Measurements from ENCODE around the gene GNAT3.

Gene GNAT3

DNA sequence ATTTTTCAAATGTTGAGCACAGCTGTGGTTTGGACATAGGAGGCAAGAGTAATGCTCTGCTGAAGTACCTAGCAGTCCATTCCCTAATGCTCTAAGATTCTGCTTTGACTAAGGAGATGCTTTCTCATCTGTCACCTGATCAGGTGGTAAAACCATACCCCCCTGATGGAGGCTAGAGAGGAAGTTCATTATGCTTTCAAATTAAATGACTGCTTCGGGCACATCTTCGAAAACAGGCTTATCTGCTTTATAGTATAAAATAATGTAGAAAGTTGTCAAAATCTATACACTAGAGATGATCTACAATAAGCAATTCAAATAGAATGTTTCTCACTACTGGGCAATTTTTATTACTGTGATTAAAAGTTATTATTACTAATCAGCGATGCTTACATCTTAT lies at the start of gene GNAT3:
GNAT3 (minus strand) TSS at position 101 of the 400 bp plus-strand sequence. CDS start 138 bp downstream, outside the sequence.
- no peak for DNase-seq

DNA sequence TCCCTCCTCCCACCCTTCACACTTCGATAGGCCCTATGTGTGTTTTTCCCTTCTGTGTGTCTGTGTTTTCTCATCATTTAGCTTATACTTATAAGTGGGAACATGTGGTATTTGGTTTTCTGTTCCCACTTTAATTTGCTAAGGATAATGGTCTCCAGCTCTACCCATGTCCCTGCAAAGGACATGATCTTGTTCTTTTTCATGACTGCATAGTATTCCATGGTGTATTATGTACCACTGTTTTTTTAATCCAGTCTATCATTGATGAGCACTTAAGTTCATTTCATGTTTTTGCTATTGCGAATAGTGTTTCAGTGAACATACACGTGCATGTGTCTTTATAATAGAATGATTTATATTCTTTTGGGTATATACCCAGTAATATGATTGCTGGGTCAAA lies 46.3 kb upstream of the GNAT3 start:
- DNase-seq: no peak

DNA sequence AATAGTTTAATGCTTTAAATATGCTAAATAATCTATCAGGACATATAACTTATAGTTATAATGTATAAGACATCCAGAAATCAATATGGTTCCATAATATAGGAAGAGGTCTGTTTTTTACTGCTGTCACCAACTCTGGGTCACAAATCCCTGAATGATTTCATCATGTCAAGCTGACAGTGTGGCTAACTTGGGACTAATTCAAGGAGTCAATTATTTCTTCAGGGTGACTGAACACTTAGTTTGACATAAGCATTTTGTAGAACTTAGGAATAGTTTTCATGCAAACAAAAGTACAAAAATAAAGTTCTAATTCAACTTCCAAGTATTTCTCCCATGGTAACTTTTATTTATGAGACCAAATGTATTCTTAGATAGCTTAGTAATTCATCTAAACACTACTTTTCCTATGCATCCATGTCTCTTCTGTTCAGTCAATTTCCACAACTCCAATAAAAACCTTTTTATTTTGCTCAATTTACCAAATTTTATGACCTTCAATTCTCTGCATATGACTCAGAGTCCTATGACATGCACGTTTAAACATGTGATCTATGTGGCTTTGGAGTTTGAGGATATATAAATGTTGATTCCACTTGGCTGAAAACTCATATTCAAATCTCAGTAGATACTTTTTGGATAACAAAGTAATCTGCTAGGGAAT lies 40.3 kb upstream of the GNAT3 start:
- DNase-seq: no peak

DNA sequence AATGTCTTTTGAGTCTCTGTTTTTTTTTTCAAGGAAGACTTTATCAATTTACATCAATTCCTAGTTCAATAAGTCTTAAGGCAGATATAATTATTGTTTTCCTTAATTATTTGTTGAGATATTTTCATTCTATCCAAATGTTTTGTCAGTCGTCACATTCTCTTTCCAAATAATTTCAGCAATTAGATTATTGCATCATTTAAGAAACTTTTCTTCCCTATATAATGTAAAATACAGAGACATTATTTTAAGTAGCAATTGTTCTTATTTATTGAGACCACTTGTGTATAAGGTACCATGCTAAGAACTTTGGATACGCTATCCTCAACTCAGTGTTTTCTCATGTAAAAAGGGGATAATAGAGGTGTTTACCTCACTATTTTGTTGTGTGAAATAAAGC lies 38.1 kb upstream of the GNAT3 start:
- DNase-seq: no peak

DNA sequence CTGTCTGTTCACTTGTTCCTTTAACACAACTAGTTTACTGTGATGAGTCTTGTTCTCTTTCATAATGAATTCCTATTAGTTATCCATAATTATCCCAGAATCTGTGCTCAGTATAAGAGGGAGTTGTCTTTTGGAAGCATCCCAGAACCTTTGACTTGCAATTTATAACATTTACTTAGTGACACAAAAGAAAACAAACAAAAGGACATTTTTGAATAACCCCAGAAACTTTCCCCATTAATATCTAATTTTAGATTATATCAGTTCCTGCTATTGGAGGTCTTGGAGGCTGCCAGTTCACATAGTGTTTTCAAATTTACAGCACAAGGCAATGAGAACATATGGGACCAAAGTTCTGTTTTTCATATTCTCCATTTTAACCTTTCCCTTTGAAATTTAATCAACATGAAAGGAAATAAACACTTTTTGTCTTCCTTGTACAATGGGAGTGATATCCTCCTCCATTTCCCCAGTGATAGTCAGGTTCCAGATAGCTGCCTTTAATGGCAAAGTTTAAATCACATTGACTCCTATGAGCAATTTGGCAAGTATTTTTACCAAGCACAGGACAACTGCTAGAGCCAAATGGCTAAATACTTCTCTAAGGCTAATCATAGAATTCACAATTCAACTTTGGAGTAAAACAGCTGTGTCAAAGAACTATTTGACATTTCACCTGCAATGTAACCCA lies 37.1 kb upstream of the GNAT3 start:
- no peak for DNase-seq

DNA sequence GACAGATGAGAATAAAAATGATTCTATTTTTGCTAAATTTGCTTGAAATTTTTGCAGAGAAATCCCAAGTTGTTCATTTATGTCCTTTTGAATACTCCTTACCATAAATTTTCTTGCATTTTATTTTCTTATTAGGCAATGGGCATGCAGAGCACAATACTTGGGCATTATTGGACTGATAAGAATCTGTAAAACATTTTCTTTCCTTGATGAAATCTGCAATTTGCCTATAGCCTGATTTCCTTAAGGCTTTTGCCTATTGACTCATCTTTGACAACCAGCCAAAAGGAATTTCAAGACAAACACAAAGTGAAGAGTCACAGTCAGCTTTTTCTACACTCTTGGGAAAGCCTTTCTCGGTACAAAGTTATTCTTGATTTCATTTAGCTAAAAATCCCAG lies 30.5 kb upstream of the GNAT3 start:
- no peak for DNase-seq

DNA sequence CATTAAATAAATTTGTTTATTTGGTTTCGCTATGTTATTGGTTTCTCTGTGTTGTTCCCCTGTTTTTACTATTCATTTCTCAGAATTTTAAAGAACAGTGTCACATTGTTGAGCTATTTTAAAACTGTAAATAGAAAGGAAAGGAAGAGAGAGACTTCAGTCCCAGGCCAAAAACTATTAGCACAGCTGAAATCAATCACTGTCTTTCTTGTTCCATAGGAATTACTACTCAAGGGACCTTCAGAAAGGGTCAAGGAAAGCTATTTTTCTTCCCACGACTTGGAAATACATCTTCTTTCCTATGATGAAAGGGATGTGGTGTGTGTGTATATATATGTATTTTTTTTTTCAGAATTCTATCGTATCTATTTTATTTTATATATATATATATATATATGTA lies 29.0 kb upstream of the GNAT3 start:
- no peak for DNase-seq

DNA sequence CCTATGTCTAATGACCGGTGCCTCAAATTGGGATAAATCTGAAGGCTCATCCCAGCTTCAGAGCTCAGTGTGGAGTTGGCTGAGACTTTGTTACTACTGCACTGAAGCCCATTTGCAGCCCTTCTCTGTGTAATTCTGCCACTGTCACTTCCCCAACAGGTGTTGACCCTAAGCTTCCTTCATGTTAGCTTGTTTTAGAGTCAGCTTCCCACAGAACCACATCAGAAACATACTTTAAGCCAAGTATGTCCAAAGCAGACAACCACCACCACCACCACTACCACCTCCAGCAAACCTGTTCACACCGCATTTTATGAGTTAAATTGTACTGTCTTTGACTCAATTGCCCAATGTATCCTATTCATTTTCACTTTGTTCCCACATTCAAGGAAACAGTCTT lies 25.2 kb upstream of the GNAT3 start:
- DNase-seq: no peak

DNA sequence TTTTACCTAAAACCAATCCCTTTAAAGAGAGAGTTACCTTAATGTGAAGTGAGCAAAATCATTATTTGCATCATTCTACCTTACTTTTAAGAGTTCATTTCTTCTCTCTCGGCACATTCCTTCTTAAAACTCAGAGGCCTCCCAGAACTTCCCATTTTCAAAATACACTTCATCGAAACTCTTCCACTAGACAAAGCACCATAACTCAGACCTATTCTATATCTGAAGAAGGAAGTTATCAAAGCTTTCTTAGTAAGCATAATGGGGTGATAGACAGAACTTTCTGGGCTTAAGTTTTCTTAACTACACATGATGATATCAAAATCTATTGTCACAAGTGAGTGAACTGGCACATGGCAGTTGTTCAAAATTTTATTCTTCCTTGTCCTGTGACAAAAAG lies 24.6 kb upstream of the GNAT3 start:
- no peak for DNase-seq

DNA sequence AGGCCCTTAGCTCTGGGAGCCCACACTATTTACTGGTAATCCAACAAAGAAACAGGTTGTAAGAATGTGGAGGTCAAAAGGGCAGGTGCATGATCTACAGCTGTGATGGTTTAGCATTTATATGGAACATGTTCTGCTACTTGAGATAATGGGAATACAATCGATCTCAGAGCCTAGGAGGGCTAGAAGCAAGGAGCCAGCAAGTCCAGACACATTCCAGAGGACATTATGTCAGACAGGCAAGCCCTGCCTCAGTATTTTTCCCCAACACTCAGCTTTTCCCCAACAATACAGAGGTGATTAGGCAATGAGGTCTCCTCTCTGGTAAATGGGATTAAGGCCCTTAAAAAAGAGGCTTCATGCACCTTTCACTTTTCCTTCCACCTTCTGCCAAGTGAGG lies 21.4 kb upstream of the GNAT3 start:
- DNase-seq: no peak

DNA sequence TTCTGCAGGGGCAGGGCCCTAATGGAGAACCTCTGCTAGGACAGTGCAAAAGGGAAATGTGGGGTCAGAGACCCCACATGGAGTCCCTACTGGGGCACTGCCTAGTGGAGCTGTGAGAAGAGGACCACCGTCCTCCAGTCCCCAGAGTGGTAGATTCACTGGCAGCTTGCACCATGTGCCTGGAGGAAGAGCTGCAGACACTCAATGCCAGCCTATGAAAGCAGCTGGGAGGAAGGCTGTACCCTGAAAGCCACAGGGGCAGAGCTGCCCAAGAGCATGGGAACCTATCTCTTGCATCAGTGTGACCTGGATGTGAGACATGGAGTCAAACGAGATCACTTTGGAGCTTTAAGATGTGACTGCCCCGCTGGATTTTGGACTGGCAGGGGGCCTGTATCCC lies 20.3 kb upstream of the GNAT3 start:
- no peak for DNase-seq

DNA sequence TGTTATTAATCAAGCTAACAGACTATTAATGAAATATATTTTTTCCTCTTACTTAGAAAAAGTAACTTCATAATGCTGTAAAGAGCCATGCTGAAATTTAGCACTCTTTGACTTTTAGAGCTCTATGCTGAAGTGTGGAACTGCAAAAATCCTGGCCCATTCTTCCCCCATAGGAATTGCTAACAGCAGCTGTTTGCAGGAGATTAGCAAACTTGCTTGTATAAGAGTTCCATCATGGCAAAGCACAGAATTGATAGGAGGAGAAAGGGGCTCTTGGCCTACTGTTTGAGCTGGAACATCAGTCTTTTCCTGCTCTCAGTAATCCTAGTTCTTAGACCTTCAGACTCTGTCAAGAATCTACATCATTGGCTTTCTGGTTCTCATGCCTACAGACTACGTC lies 18.3 kb upstream of the GNAT3 start:
- no peak for DNase-seq

DNA sequence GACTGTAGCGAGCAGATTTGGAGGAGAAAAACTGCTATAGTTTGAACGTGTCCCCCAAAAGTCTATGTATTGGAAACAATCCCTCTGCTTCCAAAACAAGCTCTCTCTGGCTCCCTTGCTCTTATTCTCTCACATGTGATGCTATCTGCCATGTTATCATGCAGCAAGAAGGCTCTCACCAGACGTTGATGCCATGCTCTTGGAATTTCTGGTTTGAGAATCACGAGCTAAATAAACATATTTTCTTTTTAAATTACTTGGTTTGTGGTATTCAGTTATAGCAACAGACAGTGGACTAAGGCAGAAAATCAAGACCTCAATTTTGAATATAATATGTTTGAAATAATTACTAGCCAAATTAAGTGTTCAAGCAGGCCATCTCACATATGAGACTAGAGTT lies 17.5 kb upstream of the GNAT3 start:
- DNase-seq: no peak

DNA sequence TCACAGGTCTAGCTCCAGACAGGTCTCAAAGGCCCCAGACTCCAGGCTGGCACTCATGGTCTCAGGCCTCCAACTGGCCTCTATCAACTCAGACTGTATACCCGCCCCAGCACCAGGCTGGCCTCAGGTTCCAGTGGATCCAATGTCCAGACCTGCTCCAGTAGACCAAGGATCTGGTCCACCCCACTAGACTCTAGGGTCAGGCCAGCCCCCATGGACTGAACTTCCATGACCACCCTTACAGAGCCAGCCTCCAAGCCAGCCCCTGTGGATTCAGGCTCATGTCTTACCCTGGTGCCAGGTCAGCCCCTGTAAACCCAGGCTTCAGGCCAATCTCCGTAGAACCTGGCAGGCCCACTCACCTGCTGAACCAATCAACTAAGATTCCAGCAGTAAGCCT lies 16.8 kb upstream of the GNAT3 start:
- no peak for DNase-seq

DNA sequence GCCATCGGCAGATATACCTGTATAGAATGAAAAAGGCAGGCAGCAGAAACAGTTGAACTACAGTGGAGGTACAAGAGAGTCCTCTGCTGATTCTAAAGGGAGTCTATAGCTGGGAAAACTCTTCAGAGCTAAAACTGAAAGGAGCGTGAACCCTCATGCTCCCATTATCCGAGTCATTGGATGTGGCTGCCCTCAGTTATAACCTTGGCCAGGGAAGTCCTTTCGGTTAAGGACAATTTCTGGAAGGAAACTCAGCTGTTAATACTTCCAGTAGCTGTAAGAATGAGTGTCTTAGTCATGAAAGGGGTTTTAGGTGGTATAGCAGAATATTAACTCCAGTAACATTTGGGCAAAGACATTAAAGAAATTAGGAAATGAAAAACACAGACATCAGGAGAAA lies 14.6 kb upstream of the GNAT3 start:
- DNase-seq: no peak

DNA sequence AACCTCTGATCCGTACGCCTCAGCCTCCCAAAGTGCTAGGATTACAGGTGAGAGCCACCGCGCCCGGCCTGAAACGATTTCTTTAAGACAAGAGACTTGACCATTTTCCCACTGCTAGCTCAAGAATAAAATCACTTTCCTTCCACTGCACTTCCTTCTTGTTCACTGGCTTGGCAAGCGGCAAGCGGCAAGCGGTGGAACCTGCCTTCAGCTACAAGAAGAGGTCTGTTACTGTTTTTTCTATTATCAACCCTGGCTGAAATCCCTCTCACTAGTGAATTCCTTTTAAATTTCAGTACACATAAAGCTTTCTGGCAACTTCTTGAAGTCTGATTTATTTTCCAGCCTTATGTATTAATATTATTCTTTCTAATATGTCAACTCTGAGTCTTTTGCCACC lies 12.8 kb upstream of the GNAT3 start:
- DNase-seq: no peak

DNA sequence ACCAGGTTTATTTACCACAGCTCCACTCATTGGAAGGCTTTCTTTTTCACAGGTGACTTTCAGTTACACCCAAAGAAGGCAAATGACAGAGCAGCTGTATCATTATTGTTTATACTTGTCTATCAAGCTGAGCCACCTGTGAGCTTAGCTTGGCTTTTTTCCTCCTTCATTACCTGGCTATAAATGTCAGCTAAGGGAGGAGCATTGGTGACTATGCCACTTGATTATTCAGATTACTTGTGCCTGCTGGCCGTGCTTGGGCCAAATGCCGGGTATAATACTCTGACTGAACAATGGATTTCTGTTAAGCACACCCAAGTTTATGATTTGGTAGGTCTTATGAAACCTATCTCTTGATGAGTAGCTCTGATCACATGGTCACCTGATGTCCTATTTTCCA lies 9.9 kb upstream of the GNAT3 start:
- no peak for DNase-seq

DNA sequence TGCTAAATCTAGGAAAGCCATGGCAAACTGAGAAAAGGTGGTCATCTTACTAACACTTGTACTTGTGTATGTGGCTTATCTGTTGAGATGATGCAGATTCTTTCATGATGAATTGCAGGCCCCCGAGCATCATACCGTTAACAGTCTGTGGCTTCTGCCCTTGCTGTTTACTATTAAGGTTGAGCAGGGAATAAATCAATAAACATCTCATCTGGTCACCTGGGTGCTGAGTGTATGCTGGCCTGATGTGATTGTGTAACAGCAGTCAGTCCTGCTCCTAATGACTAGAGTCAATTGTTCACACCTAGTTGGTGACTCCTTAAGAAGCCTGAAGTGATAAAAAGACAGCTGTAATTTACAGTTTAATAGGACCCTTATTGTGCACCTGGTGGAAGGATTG lies 8.3 kb upstream of the GNAT3 start:
- DNase-seq: no peak

DNA sequence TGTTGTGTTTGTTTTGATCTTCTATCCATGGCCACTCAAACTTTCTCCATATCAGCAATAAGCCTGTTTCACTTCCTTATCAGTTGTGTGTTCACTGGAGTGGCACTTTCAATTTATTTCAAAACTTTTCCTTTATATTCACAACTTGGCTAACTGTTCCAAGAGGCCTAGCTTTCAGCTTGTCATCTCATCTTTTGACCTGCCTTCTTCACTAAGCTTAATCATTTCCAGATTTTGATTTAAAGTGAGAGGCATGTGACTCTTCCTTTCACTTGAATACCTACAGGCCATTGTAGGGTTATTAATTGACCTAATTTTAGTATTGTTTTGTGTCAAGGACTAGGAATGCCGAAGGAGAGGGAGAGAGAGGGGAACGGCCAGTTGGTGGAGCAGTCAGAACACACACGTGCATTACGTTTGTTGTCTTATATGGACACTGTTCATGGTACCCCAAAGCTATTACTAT lies 5.5 kb upstream of the GNAT3 start:
- no peak for DNase-seq

DNA sequence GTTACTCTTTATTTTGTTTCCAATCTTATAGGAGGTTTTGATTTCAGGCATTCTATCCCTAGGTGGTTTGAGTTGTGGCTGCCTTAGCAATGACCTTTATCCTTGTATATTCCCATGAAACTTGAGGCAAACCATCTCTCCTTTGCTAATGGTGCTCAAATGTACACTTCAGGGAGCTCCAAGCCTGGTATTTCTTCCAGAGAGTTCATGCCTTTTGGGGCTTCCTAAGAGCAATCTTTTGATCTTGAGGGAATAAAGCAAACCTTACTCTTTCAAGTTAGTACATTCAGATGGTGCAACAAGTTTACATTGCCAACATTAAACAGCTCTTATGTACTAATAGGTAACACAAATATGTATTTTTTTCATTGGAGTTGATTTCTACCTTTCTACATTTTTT lies 3.4 kb upstream of the GNAT3 start:
- no peak for DNase-seq

DNA sequence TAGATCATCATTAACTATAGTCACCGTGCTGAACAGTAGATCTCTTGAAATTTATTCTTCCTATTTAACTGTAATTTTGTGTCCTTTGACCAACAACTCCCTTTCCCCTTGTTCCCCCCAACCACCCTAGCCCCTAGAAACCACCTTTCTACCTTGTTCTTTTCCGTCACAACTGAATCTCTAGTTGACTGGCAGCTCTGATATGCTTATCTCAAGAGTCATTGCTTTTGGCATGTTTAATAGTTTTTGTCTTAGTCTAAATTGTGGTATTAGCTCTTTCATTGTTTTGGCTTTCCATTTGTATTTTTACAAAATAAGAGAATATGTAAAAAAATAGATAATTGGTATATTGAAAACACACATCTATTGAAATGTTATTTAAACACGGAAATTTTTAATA lies 1.8 kb downstream of the GNAT3 start:
- no peak for DNase-seq

DNA sequence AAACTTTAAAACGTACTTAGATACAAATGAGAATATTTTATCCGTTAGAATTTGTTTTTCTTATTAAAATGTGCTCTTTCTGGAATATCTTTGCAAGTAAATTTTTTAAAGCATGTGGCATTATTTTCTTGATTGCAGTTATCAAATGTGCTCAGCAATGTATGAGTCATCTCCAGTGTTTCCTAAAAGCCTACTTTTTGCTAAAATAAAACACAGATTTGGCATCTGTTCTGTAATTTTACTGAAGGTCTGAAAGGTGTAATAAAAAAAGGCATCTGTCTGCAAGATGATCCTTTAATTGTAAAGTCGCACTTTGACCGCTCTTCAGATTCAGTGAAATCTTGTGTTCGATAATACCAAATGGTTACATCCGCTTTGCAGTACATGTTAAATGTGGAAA lies 3.4 kb downstream of the GNAT3 start:
- DNase-seq: no peak

DNA sequence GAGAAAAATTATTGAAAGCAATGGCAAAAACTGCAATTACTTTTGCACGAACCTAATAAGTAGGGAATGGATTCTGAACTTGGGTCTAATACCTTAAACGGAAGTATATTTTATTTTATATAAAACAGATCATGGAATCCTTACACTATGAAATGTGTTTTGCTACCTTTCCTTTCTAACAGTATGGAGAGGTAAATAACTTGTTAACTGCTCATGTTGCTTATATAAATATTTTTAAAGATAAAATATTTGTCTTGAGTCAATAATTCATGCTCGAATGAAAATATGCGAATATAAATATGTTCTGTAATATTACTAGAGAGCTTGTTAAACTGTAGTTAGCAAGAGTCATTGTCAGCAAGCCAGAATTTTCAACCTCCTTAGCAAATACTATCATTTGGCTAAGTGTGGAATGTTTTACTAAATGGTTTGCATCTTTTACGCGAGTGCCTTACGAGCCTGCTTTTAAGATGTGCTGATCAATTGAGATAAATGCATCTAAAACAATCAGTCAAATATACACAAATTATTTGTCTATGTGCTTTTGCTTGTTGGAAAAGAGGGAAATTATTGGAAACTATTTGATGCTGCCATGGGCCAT lies 5.9 kb downstream of the GNAT3 start:
- DNase-seq: no peak

DNA sequence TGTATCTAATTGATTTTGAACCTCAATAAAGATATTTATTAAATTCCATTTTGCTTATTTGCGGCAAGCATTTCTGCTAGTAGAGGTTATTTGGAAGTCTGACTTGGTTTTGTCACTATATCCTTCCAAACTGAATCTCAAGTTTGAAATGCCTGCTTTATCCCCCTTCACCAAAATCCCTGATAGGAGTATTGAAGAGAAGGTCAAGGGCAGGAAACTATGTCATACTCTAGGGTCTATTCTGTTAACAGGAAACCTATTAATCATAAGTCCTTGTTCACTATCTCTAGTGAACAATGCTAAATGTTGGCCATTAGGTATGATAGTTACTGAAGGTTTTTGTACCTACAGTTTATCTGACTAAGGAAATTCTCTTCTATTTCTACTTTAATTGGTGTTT lies 11.5 kb downstream of the GNAT3 start:
- DNase-seq: no peak
